ENCODE measurements around the gene GATC. TPM values are rescaled to one million over a fixed set of nuclear protein-coding genes. Genes with fewer than 3 reads are reported as not detected.

Gene GATC
- total RNA-seq, 2 experiments from 2014 or later: 35.8 to 37.6 TPM

DNA sequence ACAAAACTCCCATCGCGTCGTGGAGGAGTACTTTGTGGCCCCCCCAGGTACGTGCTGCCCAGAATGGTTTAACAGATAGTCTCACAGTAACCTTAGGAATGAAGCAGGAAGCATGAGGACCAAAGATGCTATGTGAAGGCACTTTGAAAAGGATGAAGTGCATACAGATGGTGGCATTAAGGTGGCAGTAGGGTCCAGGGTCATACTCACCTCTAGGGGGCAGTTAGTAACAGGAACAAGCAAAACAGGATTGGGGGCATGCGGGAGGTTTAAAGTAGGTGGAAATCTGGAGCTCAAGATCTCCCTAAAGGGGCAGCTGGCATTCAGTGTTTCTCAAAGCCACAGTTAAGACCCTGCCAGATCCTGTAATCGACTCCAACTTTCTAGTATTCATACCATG lies 10.9 kb downstream of the GATC start:
- H2AFZ ChIP-seq (ENCODE audit: low read length): no peak overlapping the region
- ChIA-PET CTCF (ENCODE audit: unreplicated experiment) (interaction anchor here (0.8 kb wide), 1 partner anchor 11 kb away, joined by 3 read pairs; the partner anchor contains the start of genes GATC and TRIAP1), POLR2A (interaction anchor here (2.1 kb wide), 1 partner anchor 12 kb away, joined by 6 read pairs; no protein-coding TSS in a partner anchor)
- peaks cover 2% of the 10 kb centered on the region; the same call in 1 of the 2 replicates for H3K79me2 ChIP-seq (ENCODE audit: insufficient read depth, low read depth, low read length)
- no peak overlapping the region for H3K4me3 ChIP-seq (ENCODE audit: low read depth, low read length, poor library complexity, severe bottlenecking)
- peaks cover 94% of the 10 kb centered on the region for H3K36me3 ChIP-seq (ENCODE audit: insufficient read depth, low read length)
- peaks cover 3% of the 10 kb centered on the region; the same call in 1 of the 2 replicates for H4K20me1 ChIP-seq (ENCODE audit: insufficient read depth, low read length)
- intact Hi-C loops (cut with micrococcal nuclease; ENCODE audit: unreplicated experiment): no loop called here
- no TSS peak for BruUV-seq (replicated peaks)
- peak; percentile 48 for DNase-seq (ENCODE audit: low spot score)
- H3K4me2 ChIP-seq (ENCODE audit: low read length): no peak overlapping the region
- no peaks in the 10 kb centered on the region for H3K9me3 ChIP-seq (ENCODE audit: low read length)
- H3K4me1 ChIP-seq (ENCODE audit: insufficient read depth, low read length, poor library complexity, severe bottlenecking): no peaks in the 10 kb centered on the region
- H3K9me2 ChIP-seq (ENCODE audit: insufficient read depth, low read length): no peaks in the 10 kb centered on the region
- TF ChIP-seq EZH2phosphoT487 (IDR thresholded peaks at IDR 0.05; ENCODE audit: borderline replicate concordance, low read depth, low read length): no peak
- TF ChIP-seq, protein P1, sequence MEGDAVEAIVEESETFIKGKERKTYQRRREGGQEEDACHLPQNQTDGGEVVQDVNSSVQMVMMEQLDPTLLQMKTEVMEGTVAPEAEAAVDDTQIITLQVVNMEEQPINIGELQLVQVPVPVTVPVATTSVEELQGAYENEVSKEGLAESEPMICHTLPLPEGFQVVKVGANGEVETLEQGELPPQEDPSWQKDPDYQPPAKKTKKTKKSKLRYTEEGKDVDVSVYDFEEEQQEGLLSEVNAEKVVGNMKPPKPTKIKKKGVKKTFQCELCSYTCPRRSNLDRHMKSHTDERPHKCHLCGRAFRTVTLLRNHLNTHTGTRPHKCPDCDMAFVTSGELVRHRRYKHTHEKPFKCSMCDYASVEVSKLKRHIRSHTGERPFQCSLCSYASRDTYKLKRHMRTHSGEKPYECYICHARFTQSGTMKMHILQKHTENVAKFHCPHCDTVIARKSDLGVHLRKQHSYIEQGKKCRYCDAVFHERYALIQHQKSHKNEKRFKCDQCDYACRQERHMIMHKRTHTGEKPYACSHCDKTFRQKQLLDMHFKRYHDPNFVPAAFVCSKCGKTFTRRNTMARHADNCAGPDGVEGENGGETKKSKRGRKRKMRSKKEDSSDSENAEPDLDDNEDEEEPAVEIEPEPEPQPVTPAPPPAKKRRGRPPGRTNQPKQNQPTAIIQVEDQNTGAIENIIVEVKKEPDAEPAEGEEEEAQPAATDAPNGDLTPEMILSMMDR (conservative IDR thresholded peaks at IDR 0.05; ENCODE audit: low read length): peak; percentile 74
- H3K27ac ChIP-seq (ENCODE audit: low read depth, low read length, poor library complexity, severe bottlenecking): no peak overlapping the region

DNA sequence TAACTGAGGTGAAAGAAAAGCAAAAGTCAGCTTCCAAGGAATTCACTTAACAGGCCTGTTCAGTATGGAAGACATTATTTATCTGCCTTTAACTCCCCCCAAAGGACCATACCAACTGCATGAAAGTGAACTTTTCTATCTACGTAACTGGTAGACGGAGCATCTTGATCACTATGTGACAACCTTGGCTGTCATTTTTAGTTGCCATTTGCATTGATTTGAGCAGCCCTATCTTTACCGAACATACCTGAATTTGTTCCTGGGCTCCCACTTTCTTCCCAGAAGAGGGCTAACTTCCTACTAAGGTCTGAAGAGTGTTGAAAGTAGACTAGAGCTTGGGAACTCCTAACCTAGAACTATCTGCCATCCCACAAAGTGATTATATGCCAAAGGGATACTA lies 13.9 kb downstream of the GATC start:
- no peak overlapping the region for H3K27ac ChIP-seq (ENCODE audit: low read depth, low read length, poor library complexity, severe bottlenecking)
- no peaks in the 10 kb centered on the region for H3K4me1 ChIP-seq (ENCODE audit: insufficient read depth, low read length, poor library complexity, severe bottlenecking)
- H3K9me2 ChIP-seq (ENCODE audit: insufficient read depth, low read length): no peaks in the 10 kb centered on the region
- CTCF ChIA-PET (ENCODE audit: unreplicated experiment): no interaction called here
- BruUV-seq (replicated peaks): no TSS peak
- H3K36me3 ChIP-seq (ENCODE audit: insufficient read depth, low read length): peaks cover 99% of the 10 kb centered on the region
- H3K79me2 ChIP-seq (ENCODE audit: insufficient read depth, low read depth, low read length): peaks cover 23% of the 10 kb centered on the region
- no peak overlapping the region for H3K4me2 ChIP-seq (ENCODE audit: low read length)
- TF ChIP-seq EZH2phosphoT487 (IDR thresholded peaks at IDR 0.05; ENCODE audit: borderline replicate concordance, low read depth, low read length): no peak
- TF ChIP-seq, protein P1 (conservative IDR thresholded peaks at IDR 0.05; ENCODE audit: low read length): no peak
- POLR2A ChIA-PET: interaction anchor here (1.2 kb wide), 1 partner anchor 23 kb away, joined by 9 read pairs; no protein-coding TSS in a partner anchor
- no peaks in the 10 kb centered on the region for H3K9me3 ChIP-seq (ENCODE audit: low read length)
- no peak overlapping the region for H2AFZ ChIP-seq (ENCODE audit: low read length)
- DNase-seq (ENCODE audit: low spot score): no peak
- H4K20me1 ChIP-seq (ENCODE audit: insufficient read depth, low read length): peaks cover 21% of the 10 kb centered on the region; the same call in 1 of the 2 replicates
- no peak overlapping the region for H3K4me3 ChIP-seq (ENCODE audit: low read depth, low read length, poor library complexity, severe bottlenecking)
- intact Hi-C loops (cut with micrococcal nuclease; ENCODE audit: unreplicated experiment): no loop called here

DNA sequence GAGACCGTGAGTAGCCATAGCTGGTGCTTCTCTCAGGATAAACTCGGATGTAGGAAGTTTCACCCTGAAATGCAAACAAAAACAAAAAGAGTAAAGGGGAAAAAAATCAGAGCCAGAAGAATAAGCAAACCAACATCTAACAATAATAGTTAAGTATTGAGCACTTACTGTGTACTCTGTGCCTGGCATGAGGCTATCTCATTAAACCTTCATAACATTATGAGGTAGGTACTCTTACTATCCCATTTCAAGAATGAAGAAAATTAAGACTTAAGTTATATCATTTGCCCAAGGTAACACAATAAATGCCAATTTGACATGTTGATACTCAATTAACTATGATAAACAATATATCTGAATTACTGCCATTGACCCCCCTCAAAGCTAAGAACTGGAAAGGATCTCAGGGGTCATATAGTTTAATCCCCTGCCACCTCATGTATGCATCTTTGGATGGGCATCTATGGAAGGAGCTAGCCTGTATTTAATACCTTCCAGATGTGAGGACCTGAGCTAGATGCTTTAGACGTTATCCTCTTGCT lies 15.9 kb downstream of the GATC start:
- Histone ChIP-seq H3K27ac (ENCODE audit: low read depth, low read length, poor library complexity, severe bottlenecking) (no peak overlapping the region), H3K4me2 (ENCODE audit: low read length) (no peak overlapping the region), H4K20me1 (ENCODE audit: insufficient read depth, low read length) (peaks cover 31% of the 10 kb centered on the region), H3K36me3 (ENCODE audit: insufficient read depth, low read length) (peaks cover 99% of the 10 kb centered on the region), H3K4me1 (ENCODE audit: insufficient read depth, low read length, poor library complexity, severe bottlenecking) (peaks cover 13% of the 10 kb centered on the region), H3K79me2 (ENCODE audit: insufficient read depth, low read depth, low read length) (peaks cover 43% of the 10 kb centered on the region), H3K9me3 (ENCODE audit: low read length) (no peaks in the 10 kb centered on the region), H3K9me2 (ENCODE audit: insufficient read depth, low read length) (no peaks in the 10 kb centered on the region), H3K4me3 (ENCODE audit: low read depth, low read length, poor library complexity, severe bottlenecking) (no peak overlapping the region), H2AFZ (ENCODE audit: low read length) (no peak overlapping the region)
- CTCF ChIA-PET (ENCODE audit: unreplicated experiment): no interaction called here
- POLR2A ChIA-PET: interaction anchor here (0.8 kb wide), 1 partner anchor 16 kb away, joined by 3 read pairs; the partner anchor contains the start of genes GATC and TRIAP1
- no peak for DNase-seq (ENCODE audit: low spot score)
- intact Hi-C loops (cut with micrococcal nuclease; ENCODE audit: unreplicated experiment): no loop called here
- TF ChIP-seq EZH2phosphoT487 (IDR thresholded peaks at IDR 0.05; ENCODE audit: borderline replicate concordance, low read depth, low read length): no peak
- TF ChIP-seq, protein P1 (conservative IDR thresholded peaks at IDR 0.05; ENCODE audit: low read length): no peak
- BruUV-seq (replicated peaks): no TSS peak

Data from OCI-LY7 (cell line).